HG02840 (cell line): Measurements from ENCODE around the gene ASPSCR1.

Source experiments
- ATAC-seq: cut with Tn5 transposase; IDR thresholded peaks from one replicate; pipeline ENCODE4 v1.9.1; 2021; ENCODE audit warnings: mild to moderate bottlenecking, moderate library complexity, moderate number of reproducible peaks; ENCODE audit not compliant: unreplicated experiment, low FRiP score

The ASPSCR1 gene

GRCh38 chr17:81996757-81997441, 19.5 kb downstream of the ASPSCR1 start:
- no peak for ATAC-seq

GRCh38 chr17:81998212-81998611, 20.8 kb downstream of the ASPSCR1 start:
- no peak for ATAC-seq

GRCh38 chr17:81998691-81999438, 21.4 kb downstream of the ASPSCR1 start:
- ATAC-seq = no peak

- no peak for ATAC-seq
Measured at GRCh38 chr17:81999587-81999975, 22.2 kb downstream of the ASPSCR1 start.

- no peak for ATAC-seq
Measured at GRCh38 chr17:81999976-82000802, 22.8 kb downstream of the ASPSCR1 start.

- ATAC-seq = no peak
Measured at GRCh38 chr17:82000803-82001570, 23.6 kb downstream of the ASPSCR1 start.

GRCh38 chr17:82001571-82002056, 24.2 kb downstream of the ASPSCR1 start:
- no peak for ATAC-seq

GRCh38 chr17:82003411-82004381, 26.3 kb downstream of the ASPSCR1 start:
- no peak for ATAC-seq

- ATAC-seq = no peak
Measured at GRCh38 chr17:82004517-82005455, 27.4 kb downstream of the ASPSCR1 start.

GRCh38 chr17:82005701-82006348, 28.4 kb downstream of the ASPSCR1 start:
- ATAC-seq = no peak

- no peak for ATAC-seq
Measured at GRCh38 chr17:82006468-82007227, 29.2 kb downstream of the ASPSCR1 start.

- no peak for ATAC-seq
Measured at GRCh38 chr17:82007228-82007494, 29.7 kb downstream of the ASPSCR1 start.

GRCh38 chr17:82007495-82008257, 30.2 kb downstream of the ASPSCR1 start:
- ATAC-seq = no peak

GRCh38 chr17:82008258-82008940, 31.0 kb downstream of the ASPSCR1 start:
- no peak for ATAC-seq

GRCh38 chr17:82008941-82009405, 31.5 kb downstream of the ASPSCR1 start:
- no peak for ATAC-seq

GRCh38 chr17:82009413-82009812, 32.0 kb downstream of the ASPSCR1 start:
- ATAC-seq = no peak
